Activated naive CD8-positive, alpha-beta T cell treated with anti-CD3 and anti-CD28 coated beads, Interleukin-2, amount 50 U/mL, for 24 hours (primary cell): Measurements from ENCODE around the gene SLC22A2.

Experiments
- ATAC-seq: fragments of 150-1000 bp; cut with Tn5 transposase; one replicate; pipeline ENCODE4 v1.10.0; 2021
- DNase-seq: peaks from one replicate; pipeline ENCODE4 v3.0.0; 2021
- H3K27ac Mint-ChIP-seq: one replicate; pipeline ENCODE4 v1.8.0; 2021; ENCODE audit warnings: mild to moderate bottlenecking, mixed read lengths
- H3K27me3 Mint-ChIP-seq: one replicate; pipeline ENCODE4 v1.8.0; 2021; ENCODE audit warnings: mixed read lengths
- H3K36me3 Mint-ChIP-seq: one replicate; pipeline ENCODE4 v1.8.0; 2021; ENCODE audit warnings: low read depth, mixed read lengths
- H3K4me1 Mint-ChIP-seq: one replicate; pipeline ENCODE4 v1.8.0; 2021; ENCODE audit warnings: mixed read lengths
- H3K4me3 Mint-ChIP-seq: one replicate; pipeline ENCODE4 v1.8.0; 2021; ENCODE audit warnings: mild to moderate bottlenecking, moderate library complexity, mixed read lengths
- H3K9me3 Mint-ChIP-seq: one replicate; pipeline ENCODE4 v1.8.0; 2021; ENCODE audit warnings: mixed read lengths

The SLC22A2 gene

DNA sequence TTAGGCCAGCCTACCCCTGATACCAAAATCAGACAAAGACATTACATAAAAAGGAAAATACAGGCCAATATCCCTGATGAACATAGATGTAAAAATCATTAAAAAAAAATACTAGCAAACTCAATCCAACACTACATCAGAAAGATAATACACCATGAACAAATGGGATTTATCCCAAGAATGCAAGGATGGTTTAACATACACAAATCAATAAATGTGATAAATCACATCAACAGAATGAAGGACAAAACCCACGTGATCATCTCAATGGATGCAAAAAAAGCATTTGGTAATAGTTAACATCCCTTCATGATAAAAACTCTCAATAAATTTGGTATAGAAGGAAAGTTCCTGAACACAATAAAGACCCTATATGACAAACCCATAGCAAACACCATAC lies 63.8 kb downstream of the SLC22A2 start:
- Mint-ChIP-seq H3K27me3 (peaks cover 4% of the 10 kb centered on the region), H3K9me3 (peaks cover 42% of the 10 kb centered on the region), H3K4me3 (no peak overlapping the region), H3K4me1 (no peaks in the 10 kb centered on the region), H3K36me3 (no peaks in the 10 kb centered on the region), H3K27ac (no peak overlapping the region)
- DNase-seq (no peak), ATAC-seq (no peak)

DNA sequence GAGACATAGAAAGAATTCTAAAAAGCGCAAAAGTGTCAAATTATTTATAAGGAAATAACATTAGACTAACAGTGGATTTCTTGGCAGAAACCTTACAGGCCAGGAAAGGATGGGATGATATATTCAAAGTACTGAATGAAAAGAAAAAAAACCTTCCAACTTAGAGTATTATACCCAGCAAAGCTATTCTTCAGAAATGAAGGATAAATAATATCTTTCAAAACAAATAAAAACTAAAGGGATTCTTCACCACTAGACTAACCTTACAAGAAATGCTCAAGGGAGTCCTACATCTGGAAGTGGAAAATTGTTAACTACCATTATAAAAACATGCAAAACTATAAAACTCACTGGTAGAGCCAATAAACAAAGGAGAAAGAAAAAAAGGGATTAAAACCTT lies 65.8 kb downstream of the SLC22A2 start:
- DNase-seq (no peak), ATAC-seq (no peak)
- Mint-ChIP-seq H3K36me3 (no peaks in the 10 kb centered on the region), H3K27ac (no peak overlapping the region), H3K4me1 (no peaks in the 10 kb centered on the region), H3K9me3 (peaks cover 42% of the 10 kb centered on the region), H3K27me3 (peaks cover 5% of the 10 kb centered on the region), H3K4me3 (no peak overlapping the region)

DNA sequence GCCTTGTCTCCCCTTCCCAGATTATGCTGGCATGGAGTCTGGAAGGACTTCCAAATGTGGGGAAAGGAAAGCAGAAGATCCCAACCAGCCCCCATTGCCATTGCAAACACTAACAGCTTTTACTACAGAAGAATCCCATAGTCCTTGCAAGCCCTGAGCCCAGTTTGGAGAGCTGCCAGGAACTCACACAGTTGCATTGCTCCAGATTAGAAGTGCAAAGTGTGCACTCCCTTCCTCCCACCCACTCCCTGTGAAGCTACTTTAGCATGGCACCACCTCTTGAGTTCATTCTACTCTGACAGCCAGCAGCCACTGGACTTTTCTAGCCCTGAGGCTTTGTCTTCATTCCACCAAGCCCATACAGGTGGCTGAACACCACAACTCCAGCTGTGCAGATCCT lies 67.6 kb downstream of the SLC22A2 start:
- no peak overlapping the region for H3K27ac Mint-ChIP-seq
- peaks cover 36% of the 10 kb centered on the region for H3K9me3 Mint-ChIP-seq
- no peaks in the 10 kb centered on the region for H3K36me3 Mint-ChIP-seq
- H3K4me3 Mint-ChIP-seq: no peak overlapping the region
- H3K4me1 Mint-ChIP-seq: no peaks in the 10 kb centered on the region
- H3K27me3 Mint-ChIP-seq: peaks cover 5% of the 10 kb centered on the region
- ATAC-seq: no peak
- DNase-seq: no peak

DNA sequence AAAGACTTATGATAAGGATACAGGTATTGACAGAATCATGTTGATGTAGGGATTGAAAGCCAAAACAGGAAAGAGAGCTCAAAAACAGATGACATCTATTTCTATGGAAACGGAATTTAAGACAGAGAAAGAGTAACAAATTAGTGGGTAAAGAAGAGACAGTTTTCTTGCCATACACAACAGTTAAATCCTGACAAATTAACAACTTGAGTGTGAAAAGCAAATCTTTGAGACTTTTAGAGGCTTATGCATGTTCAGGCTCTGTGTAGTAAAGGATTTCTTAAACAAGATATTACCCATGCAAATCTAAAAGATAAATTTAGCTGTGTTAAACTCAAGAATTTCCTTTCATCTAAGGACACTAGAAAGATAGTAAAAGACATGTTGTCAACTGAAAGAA lies 68.5 kb downstream of the SLC22A2 start:
- H3K27ac Mint-ChIP-seq: no peak overlapping the region

DNA sequence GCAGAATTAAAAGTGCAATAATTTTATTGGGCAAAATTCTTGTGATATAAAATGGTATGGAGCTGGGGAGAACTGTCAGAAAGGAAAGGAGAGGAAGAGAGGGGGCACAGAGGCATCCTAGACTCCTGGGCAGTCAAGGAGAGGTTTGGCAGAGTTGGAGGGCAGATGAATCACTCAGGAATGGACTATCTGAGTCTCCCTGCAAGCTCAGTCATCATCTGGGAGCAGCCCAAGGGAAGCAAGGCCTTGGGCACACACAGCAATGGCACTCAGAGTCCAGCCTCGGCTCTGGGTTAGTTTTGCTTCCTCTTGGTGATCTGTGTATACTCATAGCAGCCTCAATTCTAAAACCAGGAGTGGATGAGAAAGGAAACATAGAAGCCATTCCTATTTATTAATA lies 69.8 kb downstream of the SLC22A2 start:
- no peak for ATAC-seq
- no peak for DNase-seq
- Mint-ChIP-seq H3K9me3 (peaks cover 20% of the 10 kb centered on the region), H3K4me3 (no peak overlapping the region), H3K27me3 (peaks cover 12% of the 10 kb centered on the region), H3K27ac (no peak overlapping the region), H3K36me3 (no peaks in the 10 kb centered on the region), H3K4me1 (no peaks in the 10 kb centered on the region)

More for the DNA sequence above, 68.5 kb downstream of the SLC22A2 start:
- Mint-ChIP-seq H3K27me3 (peaks cover 5% of the 10 kb centered on the region), H3K4me1 (no peaks in the 10 kb centered on the region), H3K36me3 (no peaks in the 10 kb centered on the region), H3K4me3 (no peak overlapping the region), H3K9me3 (peaks cover 31% of the 10 kb centered on the region)
- DNase-seq (no peak), ATAC-seq (no peak)

DNA sequence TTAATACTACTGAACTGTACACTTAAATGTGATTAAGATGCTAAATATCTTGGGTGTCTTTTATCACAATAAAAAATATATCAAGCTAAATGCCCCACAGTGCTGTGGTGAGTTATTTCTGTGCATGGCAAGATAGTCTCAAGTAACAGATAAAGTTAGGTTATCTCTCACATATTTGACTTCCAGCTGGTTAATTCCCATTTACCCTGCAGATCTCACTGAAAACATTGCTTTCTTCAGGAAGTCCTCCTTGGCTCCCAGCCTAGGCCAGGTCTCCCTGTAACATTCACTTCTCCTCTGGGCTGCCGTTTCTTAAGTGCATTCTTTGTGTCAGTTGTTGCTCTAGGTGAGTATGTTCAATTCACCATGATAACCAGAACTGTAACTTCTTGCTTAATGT lies 77.9 kb downstream of the SLC22A2 start:
- H3K27me3 Mint-ChIP-seq: peaks cover 19% of the 10 kb centered on the region
- no peak for ATAC-seq

DNA sequence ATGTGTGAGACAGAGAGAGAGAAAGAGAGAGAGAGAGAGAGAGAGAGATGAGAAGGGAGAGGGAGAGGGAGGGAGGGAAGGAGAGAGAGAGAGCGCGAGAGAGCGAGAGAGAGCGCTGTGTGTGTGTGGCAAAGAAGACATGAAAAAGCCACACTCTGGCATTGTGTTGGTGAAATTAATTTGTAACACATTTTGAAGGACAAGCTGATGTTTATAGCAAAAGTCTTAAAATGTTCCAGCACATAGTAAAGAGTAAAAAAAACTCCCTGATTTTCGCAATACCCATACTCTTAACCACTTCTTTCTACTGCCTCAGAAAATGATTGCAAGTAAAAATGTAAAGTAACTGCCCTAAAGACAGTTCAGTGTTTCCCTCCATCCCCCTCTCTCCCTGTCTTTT lies 80.3 kb downstream of the SLC22A2 start:
- no peak for ATAC-seq

More for the DNA sequence above, 77.9 kb downstream of the SLC22A2 start:
- Mint-ChIP-seq H3K27ac (no peak overlapping the region), H3K4me1 (no peaks in the 10 kb centered on the region), H3K9me3 (no peaks in the 10 kb centered on the region), H3K36me3 (no peaks in the 10 kb centered on the region), H3K4me3 (no peak overlapping the region)
- DNase-seq: no peak

DNA sequence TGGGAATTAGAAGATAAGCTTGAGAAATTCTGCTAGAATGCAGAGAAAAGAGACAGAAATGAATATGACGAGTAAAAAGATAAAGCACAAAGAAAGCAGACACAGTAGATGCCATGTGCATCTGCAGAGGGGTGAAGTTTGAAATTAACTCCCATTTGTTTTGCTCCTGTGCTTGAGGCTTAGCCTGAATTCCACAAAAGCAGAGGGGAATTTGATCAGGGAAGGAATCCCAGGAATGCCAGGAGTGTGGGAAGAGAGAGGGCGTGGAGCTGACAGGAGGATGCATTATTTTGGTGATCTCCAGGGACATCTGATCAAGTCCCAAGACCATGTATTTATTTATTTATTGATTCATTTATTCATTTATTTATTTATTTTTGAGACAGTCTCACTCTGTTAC lies 81.4 kb downstream of the SLC22A2 start:
- H3K27ac Mint-ChIP-seq: no peak overlapping the region
- DNase-seq (no peak), ATAC-seq (no peak)
- H3K9me3 Mint-ChIP-seq: no peaks in the 10 kb centered on the region
- H3K4me3 Mint-ChIP-seq: no peak overlapping the region
- peaks cover 17% of the 10 kb centered on the region for H3K27me3 Mint-ChIP-seq
- no peaks in the 10 kb centered on the region for H3K4me1 Mint-ChIP-seq
- no peaks in the 10 kb centered on the region for H3K36me3 Mint-ChIP-seq

More for the DNA sequence above, 80.3 kb downstream of the SLC22A2 start:
- Mint-ChIP-seq H3K36me3 (no peaks in the 10 kb centered on the region), H3K9me3 (no peaks in the 10 kb centered on the region), H3K27me3 (peaks cover 14% of the 10 kb centered on the region), H3K4me3 (no peak overlapping the region), H3K4me1 (no peaks in the 10 kb centered on the region), H3K27ac (no peak overlapping the region)
- no peak for DNase-seq

DNA sequence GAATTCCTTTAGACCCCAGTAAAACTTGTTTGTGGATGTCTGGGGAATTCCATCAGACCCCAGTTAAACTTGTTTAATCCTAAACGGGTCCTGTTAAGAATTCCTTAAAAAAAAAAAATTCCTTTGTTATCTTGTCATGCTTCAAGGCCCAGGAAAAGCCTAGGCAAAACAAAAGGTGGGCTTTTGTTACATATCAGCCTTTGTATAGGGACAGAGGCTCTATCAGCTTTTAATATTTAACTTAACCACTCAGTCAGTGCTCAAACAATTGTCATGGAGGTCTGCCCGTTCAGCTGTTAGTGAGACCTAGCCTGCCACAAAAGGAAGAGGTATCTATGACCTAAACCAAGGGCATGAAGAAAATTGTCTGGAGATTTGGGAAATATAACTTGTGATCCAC lies 83.9 kb downstream of the SLC22A2 start:
- Mint-ChIP-seq H3K27me3 (peaks cover 9% of the 10 kb centered on the region), H3K27ac (no peak overlapping the region), H3K4me1 (no peaks in the 10 kb centered on the region), H3K36me3 (no peaks in the 10 kb centered on the region), H3K4me3 (no peak overlapping the region), H3K9me3 (no peaks in the 10 kb centered on the region)
- ATAC-seq (no peak), DNase-seq (no peak)

DNA sequence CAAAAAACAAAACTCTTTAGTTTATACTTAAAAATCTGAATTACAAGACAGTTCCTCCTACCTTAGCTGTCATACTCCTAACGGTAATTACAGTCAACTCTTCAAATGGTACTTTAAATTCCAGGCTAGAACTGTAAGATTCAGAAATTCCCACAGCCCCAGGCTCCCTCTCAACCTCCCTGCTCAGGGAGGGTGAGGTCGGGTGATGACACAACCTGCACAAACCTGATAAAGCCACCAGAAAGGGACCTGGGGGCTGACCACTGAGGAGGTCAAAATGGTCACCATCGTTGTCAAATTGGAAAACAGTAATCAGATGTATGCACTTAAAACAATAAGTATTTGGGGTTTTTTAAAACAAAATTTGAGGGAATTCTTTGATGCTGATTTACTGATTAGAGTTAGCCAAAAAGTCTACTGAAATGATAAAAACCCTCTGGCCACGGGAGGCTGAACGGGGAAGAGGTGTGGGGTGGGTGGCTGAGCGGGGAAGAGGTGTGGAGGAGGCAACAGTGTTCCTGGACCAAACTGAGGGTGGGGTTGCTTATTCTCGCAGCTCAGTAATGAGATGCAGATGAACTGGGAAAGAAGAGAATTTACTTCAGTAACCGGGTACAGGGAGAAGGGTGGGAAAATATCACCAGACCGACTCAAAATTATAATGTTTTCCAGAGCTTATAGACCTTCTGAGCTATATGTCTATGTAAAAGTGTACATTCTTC lies 84.7 kb downstream of the SLC22A2 start:
- Mint-ChIP-seq H3K27ac (no peak overlapping the region), H3K27me3 (peaks cover 9% of the 10 kb centered on the region), H3K4me1 (no peaks in the 10 kb centered on the region), H3K9me3 (no peaks in the 10 kb centered on the region), H3K36me3 (no peaks in the 10 kb centered on the region), H3K4me3 (no peak overlapping the region)
- ATAC-seq: no peak
- DNase-seq: no peak

DNA sequence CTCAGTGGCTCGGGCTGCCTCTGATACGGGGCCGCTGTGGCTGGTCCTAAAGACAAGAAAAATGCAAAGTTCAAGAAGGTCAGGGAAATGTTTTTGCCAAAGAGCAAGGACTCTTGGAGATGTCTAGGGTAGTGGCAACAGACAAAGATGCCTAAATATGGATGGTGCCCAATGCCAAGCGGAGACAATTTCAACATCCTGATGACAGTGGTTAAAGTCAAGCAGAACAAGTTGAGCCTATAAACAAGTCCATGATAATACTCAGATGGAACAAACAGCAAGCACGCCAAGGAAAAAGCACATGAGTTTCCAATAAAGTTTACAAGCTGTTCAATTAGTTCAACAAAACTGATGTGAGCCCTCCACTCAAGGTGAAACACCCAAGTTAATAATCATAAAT lies 85.9 kb downstream of the SLC22A2 start:
- Mint-ChIP-seq H3K27ac (no peak overlapping the region), H3K27me3 (peaks cover 7% of the 10 kb centered on the region), H3K9me3 (no peaks in the 10 kb centered on the region), H3K4me3 (no peak overlapping the region), H3K36me3 (no peaks in the 10 kb centered on the region), H3K4me1 (no peaks in the 10 kb centered on the region)
- DNase-seq (no peak), ATAC-seq (no peak)

DNA sequence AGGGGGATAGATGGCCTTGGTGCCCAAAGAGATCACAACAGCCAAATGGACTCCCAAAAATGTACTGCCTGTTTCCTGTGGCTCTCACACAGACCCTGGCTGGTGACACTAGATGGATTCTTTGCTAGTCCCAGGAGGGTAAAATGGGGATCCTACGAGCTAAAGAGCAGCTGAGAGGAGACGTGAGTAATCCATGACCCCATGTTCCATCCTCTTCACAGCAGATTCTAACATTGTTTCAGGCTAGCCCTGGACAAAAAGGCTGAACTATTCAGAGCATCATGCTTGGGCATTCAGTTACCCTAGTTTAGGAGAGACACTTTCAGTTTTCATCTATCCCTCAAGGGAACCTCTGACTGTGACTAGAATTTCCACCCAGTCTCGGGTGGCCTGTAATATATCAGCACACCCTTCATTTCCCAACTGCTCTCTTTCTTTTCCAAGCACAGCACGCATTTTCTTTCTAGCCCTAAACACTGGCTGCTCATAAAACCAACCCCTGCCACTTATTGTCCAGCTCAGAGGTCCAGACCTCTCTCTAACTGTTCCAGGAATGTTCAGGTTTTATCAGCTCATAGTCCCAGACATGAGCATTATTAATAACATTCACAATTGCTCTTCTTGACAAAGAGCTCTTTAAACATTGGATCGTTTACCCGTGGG lies 88.5 kb downstream of the SLC22A2 start:
- H3K27ac Mint-ChIP-seq: no peak overlapping the region
- H3K27me3 Mint-ChIP-seq: peaks cover 9% of the 10 kb centered on the region
- no peak for ATAC-seq
- no peaks in the 10 kb centered on the region for H3K4me1 Mint-ChIP-seq
- DNase-seq: no peak
- H3K9me3 Mint-ChIP-seq: peaks cover 3% of the 10 kb centered on the region
- no peaks in the 10 kb centered on the region for H3K36me3 Mint-ChIP-seq
- H3K4me3 Mint-ChIP-seq: no peak overlapping the region

DNA sequence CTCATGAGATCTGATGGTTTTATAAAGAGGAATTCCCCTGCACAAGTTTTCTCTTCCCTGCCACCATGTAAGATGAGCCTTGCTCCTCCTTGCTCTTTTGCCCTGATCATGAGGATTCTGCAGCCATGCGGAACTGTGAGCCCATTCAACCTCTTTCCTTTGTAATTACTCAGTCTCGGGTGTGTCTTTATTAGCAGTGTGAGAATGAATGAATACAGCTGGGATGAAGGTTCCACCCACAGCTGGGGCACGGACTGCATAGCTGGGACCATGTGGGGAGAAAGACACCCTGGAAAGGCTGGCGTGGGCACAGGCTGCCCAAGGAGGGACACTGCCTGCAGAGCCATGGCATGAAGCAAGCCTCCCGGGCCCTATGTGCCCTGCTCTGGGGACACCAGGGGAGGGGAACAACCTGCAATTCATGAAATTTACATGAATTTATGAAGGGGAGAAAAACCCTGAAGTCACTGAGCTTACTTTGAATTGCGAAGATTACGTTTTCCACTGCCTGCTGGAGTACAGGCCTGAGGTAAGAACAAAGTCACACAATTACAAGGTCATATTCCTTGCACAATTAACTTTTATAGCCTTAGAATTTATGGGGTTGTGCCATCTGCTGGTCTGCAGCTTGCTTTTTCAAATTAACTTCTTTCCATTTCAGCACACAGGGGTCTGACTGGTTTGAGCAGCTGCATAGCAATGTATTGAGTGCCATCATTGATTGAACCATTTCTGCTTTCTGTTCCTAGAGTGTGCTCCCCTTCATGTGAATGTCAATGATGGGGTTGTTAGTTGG lies 90.8 kb downstream of the SLC22A2 start:
- DNase-seq: no peak
- Mint-ChIP-seq H3K4me1 (no peaks in the 10 kb centered on the region), H3K4me3 (no peak overlapping the region), H3K9me3 (peaks cover 7% of the 10 kb centered on the region), H3K27me3 (peaks cover 9% of the 10 kb centered on the region), H3K27ac (no peak overlapping the region), H3K36me3 (no peaks in the 10 kb centered on the region)
- no peak for ATAC-seq
